GM12864 (cell line): Measurements from ENCODE around the gene HESX1.
A peak's percentile ranks its signal among the peaks of the same experiment; 100 is the strongest.

ENCODE experiments used
- DNase-seq: peaks from one replicate; pipeline ENCODE4 v3.0.0-alpha.2; 2011; ENCODE audit warnings: low read depth
- H3K4me3 ChIP-seq: 2 replicates; pipeline ENCODE4 v1.5.1; 2011; ENCODE audit warnings: mild to moderate bottlenecking, low read depth, low read length, control low read depth
- CTCF ChIP-seq: IDR thresholded peaks from 2 replicates; pipeline ENCODE4 v1.5.1; 2011; ENCODE audit warnings: low read depth, mild to moderate bottlenecking, moderate library complexity, low read length, control low read depth, inconsistent platforms; ENCODE audit errors: missing control alignments

Gene HESX1

GRCh38 chr3:57227204-57227929 is 27.6 kb upstream of the HESX1 start, which contains the start of gene APPL1:
Gene APPL1 (plus strand): TSS chr3:57227729. CDS start chr3:57227884, 155 bp downstream.
- H3K4me3 ChIP-seq, result peak within 1 kb of the TSS; percentile 90
- TF ChIP-seq CTCF, result peak; percentile 4
- peak; percentile 55 for DNase-seq

- no peak for TF ChIP-seq CTCF
- no peak overlapping the region for H3K4me3 ChIP-seq
- no peak for DNase-seq
Measured at GRCh38 chr3:57226176-57226575, 26.4 kb upstream of the HESX1 start.

- no peak for DNase-seq
- no peak overlapping the region for H3K4me3 ChIP-seq
- no peak for TF ChIP-seq CTCF
Measured at GRCh38 chr3:57224856-57225255, 25.1 kb upstream of the HESX1 start.

DNA sequence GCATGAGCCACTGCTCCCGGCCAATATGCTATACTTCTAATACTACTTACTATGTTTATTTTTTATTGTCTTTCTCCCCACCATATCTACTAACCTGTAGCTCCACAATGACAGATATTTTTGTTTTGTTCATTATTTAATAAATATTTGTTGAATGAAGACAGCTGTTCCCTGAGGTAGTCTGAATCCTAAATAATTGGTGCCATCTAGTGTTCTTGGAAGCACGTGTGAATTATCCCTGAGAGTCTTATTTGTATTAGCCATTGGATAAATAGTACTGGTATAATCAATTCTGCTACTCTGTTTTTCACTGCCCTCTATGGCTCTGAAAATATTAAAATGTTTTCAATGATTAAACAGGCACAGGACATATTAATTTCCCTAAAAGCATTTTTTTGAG is 22.1 kb upstream of the HESX1 start:
- no peak for TF ChIP-seq CTCF
- no peak for DNase-seq
- no peak overlapping the region for H3K4me3 ChIP-seq

DNA sequence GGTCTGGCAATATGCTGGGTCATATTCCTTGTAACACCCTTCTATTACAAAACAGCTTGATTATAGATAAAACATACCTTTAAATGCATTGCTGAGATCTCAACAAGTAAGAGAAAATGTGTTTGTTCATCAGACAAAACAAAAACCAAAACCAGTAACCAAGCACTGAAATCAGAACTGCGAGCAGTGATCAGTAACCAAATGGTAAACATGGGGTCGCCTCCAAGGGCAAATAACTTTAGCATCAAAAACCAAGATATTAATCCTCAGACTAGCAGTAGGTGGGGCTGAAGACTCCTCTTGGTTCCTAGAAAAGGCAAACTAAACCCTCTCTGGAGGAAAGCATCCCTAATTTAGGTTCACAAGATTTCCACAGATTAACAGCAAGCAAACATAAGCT is 6.6 kb upstream of the HESX1 start:
- no peak for TF ChIP-seq CTCF
- no peak for DNase-seq
- no peak overlapping the region for H3K4me3 ChIP-seq

- no peak for TF ChIP-seq CTCF
- DNase-seq, result no peak
- no peak overlapping the region for H3K4me3 ChIP-seq
Measured at GRCh38 chr3:57194641-57195040, 5.1 kb downstream of the HESX1 start.

DNA sequence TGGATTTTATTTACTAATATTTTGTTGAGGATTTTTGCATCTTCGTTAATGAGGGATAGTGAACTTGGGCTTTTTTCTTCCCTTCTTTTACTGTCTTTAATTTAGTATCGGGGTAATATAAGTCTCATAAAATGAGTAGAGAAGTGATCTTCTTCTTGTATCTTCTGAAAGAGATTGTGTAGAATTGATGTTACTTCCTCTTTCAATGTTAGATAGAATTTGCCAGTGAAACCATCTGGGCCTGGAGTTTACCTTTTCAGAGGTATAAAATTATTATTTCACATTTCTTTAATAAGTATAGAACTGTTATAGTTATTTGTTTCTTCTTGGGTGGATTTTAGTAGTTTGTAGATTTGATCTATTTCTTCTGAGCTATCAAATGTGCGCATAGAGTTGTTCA is 7.8 kb downstream of the HESX1 start:
- no peak overlapping the region for H3K4me3 ChIP-seq
- no peak for TF ChIP-seq CTCF
- no peak for DNase-seq
